ENCODE data around the gene PRKN. TPM values are rescaled to one million over a fixed set of nuclear protein-coding genes. Genes with fewer than 3 reads are reported as not detected.
"Not testable (repeated sequence)": the region's sequence is repeated elsewhere in the genome, so short reads cannot be mapped to it uniquely, and the experiment has no call there.

Gene PRKN
- total RNA-seq, 4 donors from 2014 or later = 8.4 to 44.8 (median 12.6) TPM

GRCh38 chr6:161833099-161833860 lies 894.3 kb downstream of the PRKN start:
- no peak for TF ChIP-seq CTCF (IDR thresholded peaks at IDR 0.05)
- DNase-seq (ENCODE audit: low spot score) (no peak), ATAC-seq (ENCODE audit: low FRiP score) (no peak)

GRCh38 chr6:161832622-161833021 lies 894.9 kb downstream of the PRKN start:
- no peak for TF ChIP-seq CTCF (IDR thresholded peaks at IDR 0.05)
- no peak for ATAC-seq (ENCODE audit: low FRiP score)
- DNase-seq (ENCODE audit: low spot score) = no peak

GRCh38 chr6:161830866-161831616 lies 896.5 kb downstream of the PRKN start:
- TF ChIP-seq CTCF (IDR thresholded peaks at IDR 0.05) = no peak
- DNase-seq (ENCODE audit: low spot score) (no peak), ATAC-seq (ENCODE audit: low FRiP score) (no peak)

- no peak for TF ChIP-seq CTCF (IDR thresholded peaks at IDR 0.05)
- DNase-seq (ENCODE audit: low spot score) (no peak), ATAC-seq (ENCODE audit: low FRiP score) (no peak)
These were observed 898.3 kb downstream of the PRKN start for GRCh38 chr6:161829291-161829729.

GRCh38 chr6:161828355-161828754 lies 899.2 kb downstream of the PRKN start:
- TF ChIP-seq CTCF (IDR thresholded peaks at IDR 0.05) = no peak
- no peak for DNase-seq (ENCODE audit: low spot score)
- no peak for ATAC-seq (ENCODE audit: low FRiP score)

GRCh38 chr6:161826512-161826911 lies 901.1 kb downstream of the PRKN start:
- no peak for TF ChIP-seq CTCF (IDR thresholded peaks at IDR 0.05)
- DNase-seq (ENCODE audit: low spot score) = no peak
- no peak for ATAC-seq (ENCODE audit: low FRiP score)

- not testable (repeated sequence) for ATAC-seq (ENCODE audit: low FRiP score); DNase-seq (ENCODE audit: low spot score)
These were observed 905.4 kb downstream of the PRKN start for GRCh38 chr6:161822204-161822603.

Data from omental fat pad (tissue), 4 donors.